HL-60/S4 (cell line): ENCODE data around the gene RASL10B.

Experiments used
- in situ Hi-C: fragments of 300-500 bp; cut with MboI; formaldehyde crosslinking; loops from 2 replicates; pipeline ENCODE4 v1.14.3; 2022; ENCODE audit warnings: low sequenced_read_pairs

The RASL10B gene

GRCh38 chr17:35761601-35762000, 30.2 kb downstream of the RASL10B start:
- in situ Hi-C loops = loop anchor here (5.0 kb wide), 1 partner anchor 46 kb away; the partner anchor contains the start of gene TAF15

DNA sequence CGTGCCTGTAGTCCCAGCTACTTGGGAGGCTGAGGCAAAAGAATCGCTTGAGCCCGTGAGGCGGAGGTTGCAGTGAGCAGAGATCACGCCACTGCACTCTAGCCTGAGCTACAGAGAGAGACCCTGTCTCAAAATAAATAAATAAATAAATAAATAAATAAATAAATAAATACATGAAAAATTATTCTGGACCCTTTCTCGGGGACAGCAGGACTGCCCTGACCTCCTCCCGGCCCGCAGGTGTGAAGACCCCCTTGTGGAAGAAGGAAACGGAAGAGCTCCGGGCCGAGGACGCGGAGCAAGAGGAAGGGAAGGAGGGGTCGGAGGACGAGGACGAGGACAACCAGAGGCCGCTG, 32.3 kb downstream of the RASL10B start:
- in situ Hi-C loops = loop anchor here (5.0 kb wide), 1 partner anchor 44 kb away; the partner anchor contains the start of gene TAF15

DNA sequence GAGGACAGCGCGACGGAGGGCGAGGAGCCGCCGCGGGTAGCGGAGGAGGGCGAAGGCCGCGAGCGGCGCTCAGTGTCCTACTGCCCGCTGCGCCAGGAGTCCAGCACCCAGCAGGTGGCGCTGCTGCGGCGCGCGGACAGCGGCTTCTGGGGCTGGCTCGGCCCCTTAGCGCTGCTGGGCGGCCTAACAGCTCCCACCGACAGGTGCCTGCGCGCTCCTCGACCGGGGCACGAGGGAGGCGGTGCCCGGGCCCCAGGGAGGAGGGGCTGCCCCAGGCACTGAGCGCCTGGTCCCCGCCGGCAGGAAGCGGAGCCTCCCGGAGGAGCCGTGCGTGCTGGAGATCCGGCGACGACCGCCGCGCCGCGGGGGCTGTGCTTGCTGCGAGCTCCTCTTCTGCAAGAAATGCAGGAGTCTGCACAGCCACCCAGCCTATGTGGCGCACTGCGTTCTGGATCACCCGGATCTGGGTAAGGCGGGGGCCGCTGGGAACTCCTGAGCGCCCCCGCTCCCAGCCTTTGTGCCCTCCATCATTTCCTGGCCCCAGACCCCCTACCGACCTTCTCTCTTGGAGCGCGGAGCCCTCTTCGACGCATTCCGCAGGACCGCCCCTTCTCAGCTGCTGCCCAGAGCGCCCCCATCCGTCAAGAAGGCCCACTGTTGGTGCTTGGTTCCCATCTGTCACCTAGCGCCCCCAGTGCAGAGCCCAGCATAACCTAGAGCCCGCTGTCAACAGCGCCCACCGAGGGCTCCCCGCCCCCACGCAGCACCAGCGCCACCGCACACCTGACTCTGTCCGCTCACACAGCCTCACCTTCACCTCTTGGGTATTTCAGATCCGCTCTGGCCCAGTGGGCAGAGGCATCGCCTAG, 32.9 kb downstream of the RASL10B start:
- in situ Hi-C loops = loop anchor here (5.0 kb wide), 1 partner anchor 43 kb away; the partner anchor contains the start of gene TAF15

- in situ Hi-C loops = no loop called here
Observed at GRCh38 chr17:35765086-35765710, 33.8 kb downstream of the RASL10B start.

DNA sequence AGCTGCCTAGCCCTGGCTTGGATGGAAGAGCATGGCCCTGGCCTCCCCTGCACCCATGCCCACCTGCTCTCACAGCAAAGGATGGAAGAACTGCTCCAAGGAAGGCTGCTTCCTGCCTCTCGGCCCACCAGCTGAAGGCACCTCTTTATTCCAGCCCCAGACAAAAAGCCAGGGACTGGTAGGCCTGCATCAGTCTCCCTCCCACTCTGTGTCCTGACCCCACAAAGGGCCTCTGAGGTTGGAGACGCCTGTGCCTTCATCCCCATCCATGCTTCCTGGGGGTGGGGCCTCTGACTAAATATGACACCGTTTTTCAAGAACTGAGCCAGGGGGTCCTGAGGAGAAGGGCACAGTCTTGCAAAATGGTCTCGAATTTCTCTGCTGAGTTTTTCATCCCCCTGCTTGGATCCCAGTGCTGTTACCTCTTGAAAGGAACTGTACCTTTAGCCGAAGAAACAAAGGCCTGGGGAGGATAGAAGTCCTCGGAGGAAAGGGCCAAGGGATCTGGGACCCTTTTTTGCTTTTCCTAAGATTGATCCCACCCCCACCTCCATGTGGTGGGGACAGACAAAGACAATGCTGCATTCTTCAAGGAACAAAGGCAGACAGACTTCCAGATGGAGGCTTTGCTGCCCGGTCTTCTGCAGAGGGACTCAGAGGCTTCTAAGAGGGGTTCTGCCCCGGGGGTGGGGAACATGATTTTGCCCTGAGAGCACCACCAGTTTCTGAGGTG, 34.5 kb downstream of the RASL10B start:
- in situ Hi-C loops = no loop called here

DNA sequence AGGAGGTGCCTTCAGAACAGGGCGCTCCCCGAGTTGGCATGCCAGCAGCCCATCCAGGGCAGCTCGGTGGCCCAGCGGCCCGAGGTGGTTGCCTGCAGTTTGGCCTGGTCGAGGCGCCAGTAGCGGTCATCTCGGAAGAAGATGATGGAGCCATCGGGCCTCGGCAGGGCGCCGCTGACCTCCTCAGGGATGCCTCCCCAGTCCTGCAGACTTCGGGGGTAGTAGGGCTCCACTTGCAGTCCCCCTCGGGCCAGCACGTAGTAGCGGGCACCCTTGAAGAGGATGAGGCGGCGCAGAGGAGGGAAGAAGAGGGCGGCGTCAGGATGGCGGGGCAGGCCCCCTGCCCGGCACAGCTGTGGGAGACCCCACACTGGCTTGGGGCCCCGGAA, 35.0 kb downstream of the RASL10B start:
- in situ Hi-C loops = no loop called here

DNA sequence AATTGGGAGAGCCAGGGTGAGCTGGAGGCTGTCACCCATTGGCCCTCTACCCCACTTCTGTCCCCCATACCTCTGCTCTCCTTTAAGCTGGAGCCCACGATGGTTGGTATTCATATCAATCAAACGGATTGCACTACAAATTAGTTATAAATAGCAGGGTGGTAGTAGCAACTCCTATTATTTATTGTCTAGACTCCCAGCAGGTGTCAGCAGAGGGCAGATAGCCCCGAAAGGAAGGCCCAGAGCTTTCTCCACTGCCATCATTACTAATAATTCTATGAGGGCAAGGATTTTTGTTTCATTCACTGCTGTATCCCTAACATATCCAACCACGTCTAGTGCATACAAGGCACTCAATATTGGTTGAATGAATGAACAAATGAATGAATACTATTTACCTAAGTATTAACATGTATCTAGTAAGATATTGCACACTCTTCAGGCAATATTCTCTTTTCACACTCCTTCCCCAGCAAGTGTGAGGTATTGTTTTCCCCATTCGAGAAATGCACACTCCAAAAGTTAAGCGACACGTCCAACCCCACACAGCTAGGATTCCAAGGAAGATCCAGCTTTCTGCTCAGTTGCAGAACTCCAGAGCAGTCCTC, 35.6 kb downstream of the RASL10B start:
- in situ Hi-C loops = no loop called here

- in situ Hi-C loops = no loop called here
Observed at GRCh38 chr17:35768797-35769196, 37.4 kb downstream of the RASL10B start.

GRCh38 chr17:35769895-35770486, 38.6 kb downstream of the RASL10B start:
- in situ Hi-C loops = no loop called here

- in situ Hi-C loops = no loop called here
Observed at GRCh38 chr17:35773129-35773528, 41.7 kb downstream of the RASL10B start.

GRCh38 chr17:35773679-35774425, 42.4 kb downstream of the RASL10B start:
- in situ Hi-C loops = no loop called here

DNA sequence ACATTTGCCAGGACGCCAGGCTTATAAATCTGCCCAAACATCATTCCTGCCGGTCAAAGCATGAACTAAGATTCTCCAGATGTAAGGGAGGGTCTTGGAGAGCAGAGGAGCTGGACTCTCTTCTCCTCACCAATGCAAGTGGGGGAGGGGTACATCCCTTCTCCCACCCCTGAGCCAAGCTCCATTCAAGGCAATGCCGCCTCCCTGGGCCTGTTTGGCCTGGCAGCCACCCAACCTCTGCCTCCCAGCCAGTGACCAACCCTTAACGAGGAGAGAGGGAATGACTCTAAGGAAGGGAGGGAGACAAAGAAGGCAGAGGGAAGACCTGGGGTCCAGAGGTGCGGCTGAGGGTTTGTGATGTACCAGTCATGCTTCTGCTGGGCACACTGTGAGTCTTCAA, 43.1 kb downstream of the RASL10B start:
- in situ Hi-C loops = no loop called here

GRCh38 chr17:35775039-35775438, 43.6 kb downstream of the RASL10B start:
- in situ Hi-C loops = no loop called here

DNA sequence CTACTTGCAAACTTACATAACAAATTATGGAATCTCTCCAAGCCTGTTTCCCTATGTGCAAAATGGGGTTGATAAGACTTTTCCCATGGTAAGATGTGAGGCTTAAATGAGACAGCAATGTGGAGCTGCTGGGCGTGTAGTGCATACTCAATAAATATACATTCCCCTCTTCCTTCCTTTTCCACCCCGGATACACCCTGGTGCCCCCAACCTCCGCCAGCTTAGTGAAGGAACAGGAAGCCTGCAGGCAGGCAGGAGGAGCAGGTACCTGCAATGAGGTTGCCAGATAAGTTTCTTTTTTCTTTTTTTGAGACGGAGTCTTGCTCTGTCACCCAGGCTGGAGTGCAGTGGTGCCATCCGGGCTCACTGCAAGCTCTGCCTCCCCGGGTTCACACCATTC, 44.1 kb downstream of the RASL10B start:
- in situ Hi-C loops = no loop called here

- in situ Hi-C loops = no loop called here
Observed at GRCh38 chr17:35778641-35779196, 47.3 kb downstream of the RASL10B start.

DNA sequence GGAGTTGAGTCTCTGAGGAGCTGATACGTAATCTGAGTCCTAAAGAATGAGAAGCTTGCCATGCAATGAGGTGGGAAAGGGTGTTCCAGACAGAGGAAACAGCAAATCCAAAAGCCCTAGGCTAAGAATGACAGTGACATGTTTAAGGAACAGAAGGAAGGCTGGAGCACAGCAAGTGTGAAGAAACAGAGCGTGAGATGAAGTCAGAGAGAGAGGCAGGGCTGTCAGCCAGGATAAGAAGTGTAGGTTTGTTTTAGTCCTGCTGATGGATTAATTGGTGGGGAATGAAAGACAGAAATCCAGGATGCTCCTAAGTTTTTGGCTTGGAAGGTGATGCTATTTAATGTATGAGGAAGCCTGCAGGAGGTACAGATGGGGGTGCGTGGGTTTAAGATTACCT, 49.5 kb downstream of the RASL10B start:
- in situ Hi-C loops = no loop called here

DNA sequence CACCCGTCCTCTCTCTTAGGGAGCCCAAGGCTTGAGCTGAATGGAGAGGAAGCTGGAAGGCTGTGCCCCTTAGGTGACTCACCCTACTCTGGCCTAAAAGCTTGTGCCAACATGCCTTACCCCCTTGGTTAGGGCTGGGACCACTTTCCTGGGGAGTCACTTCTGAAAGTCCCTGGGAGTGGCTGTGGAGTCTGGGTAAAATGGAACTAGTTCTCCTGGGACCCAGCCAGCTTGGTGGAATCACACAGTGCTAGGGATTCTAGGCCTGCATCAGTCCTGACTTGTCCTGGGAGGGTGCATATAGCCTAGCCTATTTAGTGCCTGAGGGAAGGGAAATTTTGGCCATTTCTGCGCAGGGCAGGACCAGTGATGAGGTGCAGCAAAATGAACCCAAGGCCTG, 53.5 kb downstream of the RASL10B start:
- in situ Hi-C loops = no loop called here

- in situ Hi-C loops = no loop called here
Observed at GRCh38 chr17:35786941-35787432, 55.5 kb downstream of the RASL10B start.

GRCh38 chr17:35788477-35789368, 57.3 kb downstream of the RASL10B start:
- in situ Hi-C loops = no loop called here
